B cell (primary cell): ENCODE measurements around the gene MYO18A. TPM values are rescaled to one million over a fixed set of nuclear protein-coding genes. Genes with fewer than 3 reads are reported as not detected.

ENCODE experiments used
- ATAC-seq: fragments of 200-7000 bp; cut with Tn5 transposase; one replicate; pipeline ENCODE4 v1.10.0; 2021; ENCODE audit warnings: low read depth, mild to moderate bottlenecking, moderate number of reproducible peaks, moderate library complexity
- CTCF ChIA-PET: fragments of 350-600 bp; sonication (Branson Sonifier 250); formaldehyde crosslinking; loops from one replicate; lab custom pipeline; 2021; ENCODE audit warnings: antibody characterized with exemption, inconsistent platforms; lab: Charles Lee
- POLR2A ChIA-PET: fragments of 350-600 bp; sonication (Branson Sonifier 250); formaldehyde crosslinking; loops from one replicate; lab custom pipeline; 2021; ENCODE audit warnings: antibody characterized with exemption; lab: Charles Lee
- DNase-seq: peaks from one replicate; pipeline ENCODE4 v3.0.0; 2013
- H2AFZ ChIP-seq: 2 replicates; pipeline ENCODE4 v1.6.1; 2012; ENCODE audit warnings: mild to moderate bottlenecking, low read depth, low read length; ENCODE audit not compliant: insufficient read depth, poor library complexity, severe bottlenecking
- H3K27ac ChIP-seq, 2 donors: 1 replicate in 1 of 2; 2 replicates in 1 of 2; pipeline ENCODE4 v1.5.1; 2012 to 2013; ENCODE audit warnings: low read length in 2 of 2, mild to moderate bottlenecking in 2 of 2, moderate library complexity in 1 of 2
- H3K27me3 ChIP-seq, 4 experiments: fragments of 200-600 bp in 1 of 4; sonication (generic) in 1 of 4; replicated peaks in 1 of 4; 1 replicate in 2 of 4; 2 replicates in 2 of 4; pipeline versions ENCODE4 v1.6.1 to v1.7.0; 2013 to 2016; ENCODE audit warnings: low read length in 3 of 4, mild to moderate bottlenecking in 2 of 4, mixed read lengths in 1 of 4, moderate library complexity in 1 of 4; ENCODE audit not compliant: insufficient read depth in 4 of 4, control insufficient read depth in 3 of 4; ENCODE audit errors: control extremely low read depth in 1 of 4
- H3K36me3 ChIP-seq, 2 experiments: replicated peaks in 1 of 2; 1 replicate in 1 of 2; 2 replicates in 1 of 2; pipeline versions ENCODE4 v1.6.1 to v1.7.1; 2013; ENCODE audit warnings: low read length in 1 of 2; ENCODE audit not compliant: insufficient read depth in 2 of 2, control insufficient read depth in 1 of 2; ENCODE audit errors: control extremely low read depth in 1 of 2, extremely low read depth in 1 of 2
- H3K4me1 ChIP-seq, 2 donors: fragments of 200-600 bp in 1 of 2; sonication (generic) in 1 of 2; 1 replicate in 1 of 2; 2 replicates in 1 of 2; pipeline versions ENCODE4 v1.5.1 to v1.6.1; 2013 to 2017; ENCODE audit warnings: low read length in 2 of 2; ENCODE audit not compliant: control insufficient read depth in 2 of 2, insufficient read depth in 2 of 2
- H3K4me2 ChIP-seq: replicated peaks from 2 replicates; pipeline ENCODE3; 2012; ENCODE audit warnings: mild to moderate bottlenecking, low read depth, low read length; ENCODE audit not compliant: poor library complexity, severe bottlenecking
- H3K4me3 ChIP-seq, 5 experiments: fragments of 200-600 bp in 1 of 5; sonication (generic) in 1 of 5; 1 replicate in 3 of 5; 2 replicates in 2 of 5; pipeline versions ENCODE4 v1.5.1 to v1.7.0; 2011 to 2016; ENCODE audit warnings: low read length in 4 of 5, mild to moderate bottlenecking in 4 of 5, low read depth in 2 of 5, control low read depth in 1 of 5, moderate library complexity in 1 of 5; ENCODE audit not compliant: insufficient read depth in 1 of 5; ENCODE audit errors: control extremely low read depth in 1 of 5, extremely low read depth in 1 of 5
- H3K79me2 ChIP-seq: fragments of 200-600 bp; sonication (generic); one replicate; pipeline ENCODE4 v1.6.0; 2016; ENCODE audit warnings: low read length; ENCODE audit not compliant: control insufficient read depth, insufficient read depth
- H3K9ac ChIP-seq: fragments of 200-600 bp; sonication (generic); 2 replicates; pipeline ENCODE4 v1.6.1; 2017; ENCODE audit warnings: mild to moderate bottlenecking, low read length, moderate library complexity
- H3K9me3 ChIP-seq, 3 donors: one replicate each; pipeline versions ENCODE4 v1.6.1 to v1.7.1; 2013; ENCODE audit warnings: low read length in 2 of 3; ENCODE audit not compliant: control insufficient read depth in 2 of 3, insufficient read depth in 1 of 3; ENCODE audit errors: control extremely low read depth in 1 of 3
- H4K20me1 ChIP-seq: 2 replicates; pipeline ENCODE4 v1.6.0; 2012; ENCODE audit warnings: mild to moderate bottlenecking, low read length; ENCODE audit not compliant: insufficient read depth, control insufficient read depth, poor library complexity, severe bottlenecking
- H3K27ac Mint-ChIP-seq: one replicate; pipeline ENCODE4 v1.8.0; 2021; ENCODE audit warnings: mixed read lengths
- H3K27me3 Mint-ChIP-seq: one replicate; pipeline ENCODE4 v1.8.0; 2021; ENCODE audit warnings: mixed read lengths
- H3K4me1 Mint-ChIP-seq: one replicate; pipeline ENCODE4 v1.8.0; 2021; ENCODE audit warnings: mixed read lengths
- H3K4me3 Mint-ChIP-seq: one replicate; pipeline ENCODE4 v1.8.0; 2021; ENCODE audit warnings: mixed read lengths
- H3K9me3 Mint-ChIP-seq: one replicate; pipeline ENCODE4 v1.8.0; 2022; ENCODE audit warnings: mixed read lengths; ENCODE audit not compliant: insufficient read depth
- EZH2 ChIP-seq: IDR thresholded peaks from 2 replicates; pipeline ENCODE4 v1.6.1; 2012; ENCODE audit warnings: borderline replicate concordance, low read depth, mild to moderate bottlenecking, moderate library complexity, low read length; ENCODE audit not compliant: insufficient read depth, poor library complexity, severe bottlenecking
- WGBS: methylation state at CpG from one replicate; pipeline ENCODE4 v1.1.5; 2013; ENCODE audit warnings: missing lambda C conversion rate; ENCODE audit not compliant: insufficient coverage; 5-methylcytosine and 5-hydroxymethylcytosine counted together
- intact Hi-C: fragments of 100-400 bp; cut with micrococcal nuclease; formaldehyde crosslinking; loops from one replicate; pipeline ENCODE4 v1.10.0; 2022
- polyA plus RNA-seq: library from polyadenylated mRNA; depleted of rRNA; stranded (reverse); fragments of >200 nt; gene quantifications from 2 replicates; pipeline ENCODE4 v1.2.3, GENCODE V29; 2012
- total RNA-seq, 2 donors: library from RNA; stranded (reverse); fragments of 120-200 nt in 1 of 2; gene quantifications; 1 replicate in 1 of 2; 2 replicates in 1 of 2; pipeline versions ENCODE4 v1.2.3 to v1.2.4, GENCODE V29; 2013 to 2022
- TF ChIP-seq, protein P1 (sequence below): fragments of 200-600 bp; IDR thresholded peaks from one replicate; pipeline ENCODE4 v1.8.0; 2022; ENCODE audit warnings: antibody characterized with exemption, mild to moderate bottlenecking

The MYO18A gene
- total and polyA plus RNA-seq, 2 donors (not counting 1 experiment from before 2014, with no cell fraction given) = 72.2 to 155 TPM

DNA sequence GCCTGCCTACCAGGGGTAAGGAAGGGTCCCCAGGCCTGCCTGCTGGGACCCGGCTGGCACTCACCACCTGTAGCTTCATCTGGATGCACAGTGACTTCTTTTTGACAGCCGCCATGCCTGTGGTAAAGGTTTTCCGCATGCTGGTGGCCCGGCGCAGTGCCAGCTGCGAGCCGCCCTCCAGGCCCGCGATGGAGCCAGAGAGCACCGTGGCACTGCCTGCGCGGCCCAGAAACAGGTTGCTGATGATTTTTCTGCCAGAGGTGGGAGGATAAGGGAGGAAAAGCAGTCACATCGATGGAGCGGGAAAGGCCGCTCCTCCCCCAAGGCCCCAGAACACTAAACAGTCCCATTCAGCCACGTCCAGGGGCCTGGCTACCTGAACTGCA lies 69.8 kb downstream of the MYO18A start:
- Histone ChIP-seq H3K4me2 (no peak overlapping the region), H3K27ac (no peak overlapping the region), H3K27me3 (no peaks in the 10 kb centered on the region), H3K79me2 (peaks cover 37% of the 10 kb centered on the region), H3K9me3 (peaks cover 0 to 3% (median 0%) of the 10 kb centered on the region in 3 donors), H3K9ac (no peak overlapping the region), H3K4me3 (no peak overlapping the region), H2AFZ (no peak overlapping the region), H4K20me1 (peaks cover 44% of the 10 kb centered on the region), H3K36me3 (peaks cover 0 to 97% of the 10 kb centered on the region in 2 experiments), H3K4me1 (no peaks in the 10 kb centered on the region)
- intact Hi-C loops = loop anchor here (10.0 kb wide), 1 partner anchor 466 kb away; the partner anchor contains the start of gene BLTP2
- ChIA-PET POLR2A (no interaction called here), CTCF (interaction anchor here (1.0 to 13.9 kb wide), 5 partner anchors 10 to 147 kb away, joined by 3 to 359 read pairs (median 3); no protein-coding TSS in a partner anchor)
- DNase-seq = no peak
- Mint-ChIP-seq H3K4me3 (no peak overlapping the region), H3K27me3 (no peaks in the 10 kb centered on the region), H3K9me3 (no peaks in the 10 kb centered on the region), H3K4me1 (peaks cover 5% of the 10 kb centered on the region), H3K27ac (no peak overlapping the region)
- ATAC-seq = no peak
- 100% methylated on average over 2 of the region's 16 CpGs for WGBS
- TF ChIP-seq EZH2 = no peak
- TF ChIP-seq, protein P1, sequence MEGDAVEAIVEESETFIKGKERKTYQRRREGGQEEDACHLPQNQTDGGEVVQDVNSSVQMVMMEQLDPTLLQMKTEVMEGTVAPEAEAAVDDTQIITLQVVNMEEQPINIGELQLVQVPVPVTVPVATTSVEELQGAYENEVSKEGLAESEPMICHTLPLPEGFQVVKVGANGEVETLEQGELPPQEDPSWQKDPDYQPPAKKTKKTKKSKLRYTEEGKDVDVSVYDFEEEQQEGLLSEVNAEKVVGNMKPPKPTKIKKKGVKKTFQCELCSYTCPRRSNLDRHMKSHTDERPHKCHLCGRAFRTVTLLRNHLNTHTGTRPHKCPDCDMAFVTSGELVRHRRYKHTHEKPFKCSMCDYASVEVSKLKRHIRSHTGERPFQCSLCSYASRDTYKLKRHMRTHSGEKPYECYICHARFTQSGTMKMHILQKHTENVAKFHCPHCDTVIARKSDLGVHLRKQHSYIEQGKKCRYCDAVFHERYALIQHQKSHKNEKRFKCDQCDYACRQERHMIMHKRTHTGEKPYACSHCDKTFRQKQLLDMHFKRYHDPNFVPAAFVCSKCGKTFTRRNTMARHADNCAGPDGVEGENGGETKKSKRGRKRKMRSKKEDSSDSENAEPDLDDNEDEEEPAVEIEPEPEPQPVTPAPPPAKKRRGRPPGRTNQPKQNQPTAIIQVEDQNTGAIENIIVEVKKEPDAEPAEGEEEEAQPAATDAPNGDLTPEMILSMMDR = no peak
